NK-92 treated with Interleukin-12 subunit alpha and Interleukin-12 subunit beta, amount 100 ng/mL, for 24 hours (cell line): ENCODE data around the gene PACRG.

Source experiments
- DNase-seq: peaks from one replicate; lab custom pipeline; 2025; lab: John Stamatoyannopoulos, UW

PACRG gene

DNA sequence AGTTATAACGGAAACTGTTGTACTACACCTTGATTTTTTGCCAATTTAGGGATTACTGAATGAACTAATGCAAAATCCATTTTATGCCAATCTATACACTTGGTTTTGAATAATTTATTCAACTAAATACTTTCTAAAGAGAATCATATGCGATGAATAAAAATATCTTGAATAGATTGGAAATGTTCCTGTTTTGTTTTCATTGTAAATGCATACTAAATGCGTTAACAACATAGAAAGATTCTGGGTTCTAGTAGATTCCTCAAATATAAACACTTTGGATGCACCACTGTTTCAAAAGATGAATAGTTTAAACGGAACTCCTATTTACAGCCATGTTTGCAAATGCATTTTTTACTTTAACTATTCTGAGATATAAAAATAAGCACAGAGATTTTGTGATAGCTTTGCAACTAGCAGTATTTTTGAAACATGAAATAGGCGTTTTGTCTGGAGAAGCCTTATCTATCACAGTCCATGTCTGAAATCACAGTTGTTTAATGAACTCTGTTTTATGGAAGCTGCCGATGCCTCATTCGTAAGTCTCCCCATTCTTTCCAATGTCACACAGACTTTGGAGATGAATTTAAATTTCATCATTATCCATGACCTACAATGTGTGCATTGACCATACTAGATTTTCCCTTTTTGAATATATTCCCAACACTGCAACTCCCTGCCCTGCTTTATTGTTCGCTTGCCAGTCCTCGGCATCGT, 409.1 kb downstream of the PACRG start:
- DNase-seq: no peak

DNA sequence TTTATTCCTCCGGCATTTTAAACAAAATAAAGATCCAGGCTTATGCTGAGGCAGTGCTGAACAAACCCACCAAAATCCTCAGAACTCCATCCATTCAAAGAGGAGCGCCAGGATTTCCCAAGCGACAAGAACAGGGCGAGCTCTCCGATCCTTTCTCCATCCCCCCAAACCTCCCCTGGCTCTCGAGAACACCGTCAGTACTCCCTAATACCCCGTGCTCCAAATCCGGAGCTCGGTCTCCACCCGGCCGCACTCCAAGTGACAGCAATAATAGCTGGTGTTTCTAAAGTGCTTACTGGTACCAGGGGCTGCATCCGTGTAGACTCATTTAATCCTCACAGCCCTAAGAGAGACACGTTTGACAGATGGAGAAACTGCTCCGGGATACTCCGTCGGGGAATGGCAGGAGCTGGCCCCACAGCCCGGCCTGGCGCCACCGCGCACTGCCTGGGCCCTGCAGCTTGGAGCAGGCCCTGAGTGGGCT, 409.7 kb downstream of the PACRG start:
- DNase-seq: no peak

DNA sequence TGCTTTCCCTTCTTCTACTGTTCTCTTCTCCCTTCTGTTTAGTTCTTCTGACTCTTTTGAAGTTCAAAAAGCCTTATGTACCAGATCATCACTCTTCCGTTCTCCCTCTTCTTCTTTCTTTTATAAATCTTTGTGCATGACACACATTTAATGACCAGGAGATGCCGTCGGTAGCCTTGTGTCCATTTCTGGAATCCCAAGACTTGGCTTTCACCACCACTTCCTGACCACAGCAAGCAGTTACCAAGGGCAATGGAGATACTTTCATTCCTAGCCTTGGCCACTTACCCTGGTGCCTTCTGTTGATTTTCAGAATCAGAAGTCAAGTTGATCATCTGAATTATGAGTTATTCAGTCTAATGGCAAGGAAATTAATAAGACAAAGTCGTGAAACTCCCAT, 418.3 kb downstream of the PACRG start:
- no peak for DNase-seq

- no peak for DNase-seq
Observed at GRCh38 chr6:163147994-163148393, 420.2 kb downstream of the PACRG start.

GRCh38 chr6:163148451-163149278, 420.9 kb downstream of the PACRG start:
- no peak for DNase-seq

DNA sequence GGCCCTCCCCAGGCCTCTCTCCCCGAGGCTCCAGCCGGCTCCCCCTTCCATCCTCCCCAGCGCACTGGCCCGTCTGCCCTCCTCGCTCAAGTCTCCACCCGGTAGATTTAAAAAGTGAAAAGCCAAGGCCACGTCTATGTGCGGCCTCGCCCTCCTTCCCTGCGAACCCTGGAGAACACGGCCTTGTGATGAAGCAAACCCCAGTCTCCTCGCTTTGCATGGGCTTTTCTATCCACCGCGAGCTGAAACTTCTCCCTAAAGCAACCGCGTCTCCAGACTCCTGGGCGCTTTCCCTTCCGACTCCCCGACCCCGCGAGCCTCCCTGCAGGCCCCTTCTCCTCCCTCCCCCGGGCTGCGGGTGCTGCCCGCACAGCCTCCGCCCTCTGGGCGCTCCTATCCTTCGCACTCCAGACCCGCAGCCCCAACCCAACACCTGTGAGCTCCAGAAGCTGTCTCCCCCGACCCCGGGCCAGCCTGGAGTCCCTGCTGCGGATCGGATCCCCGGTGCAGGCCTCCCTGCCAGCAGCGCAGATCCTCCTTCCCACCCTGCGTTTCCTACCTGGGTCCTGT, 421.6 kb downstream of the PACRG start:
- no peak for DNase-seq

GRCh38 chr6:163151212-163151611, 423.4 kb downstream of the PACRG start:
- no peak for DNase-seq

- DNase-seq: no peak
Observed at GRCh38 chr6:163152701-163153100, 424.9 kb downstream of the PACRG start.

- no peak for DNase-seq
Observed at GRCh38 chr6:163159110-163159509, 431.3 kb downstream of the PACRG start.

DNA sequence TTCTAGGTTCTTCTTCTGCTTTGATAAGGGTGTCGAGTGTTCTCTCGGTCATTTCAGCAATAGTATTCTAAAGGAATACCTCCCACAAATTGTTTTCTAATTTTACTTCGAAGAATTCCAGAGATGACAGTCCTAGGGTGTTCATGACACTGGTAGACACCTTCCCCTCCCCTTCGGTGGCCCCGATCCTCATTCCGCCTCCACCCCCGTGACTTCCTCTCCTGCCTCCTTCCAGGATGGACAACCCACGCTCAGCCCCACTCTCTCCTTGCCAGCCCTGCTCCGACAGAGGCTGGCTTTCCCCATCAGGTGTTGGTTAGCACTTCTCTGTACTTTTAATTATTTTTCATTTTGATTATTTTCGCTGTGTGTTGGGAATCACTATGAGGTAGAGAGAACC, 431.9 kb downstream of the PACRG start:
- no peak for DNase-seq

DNA sequence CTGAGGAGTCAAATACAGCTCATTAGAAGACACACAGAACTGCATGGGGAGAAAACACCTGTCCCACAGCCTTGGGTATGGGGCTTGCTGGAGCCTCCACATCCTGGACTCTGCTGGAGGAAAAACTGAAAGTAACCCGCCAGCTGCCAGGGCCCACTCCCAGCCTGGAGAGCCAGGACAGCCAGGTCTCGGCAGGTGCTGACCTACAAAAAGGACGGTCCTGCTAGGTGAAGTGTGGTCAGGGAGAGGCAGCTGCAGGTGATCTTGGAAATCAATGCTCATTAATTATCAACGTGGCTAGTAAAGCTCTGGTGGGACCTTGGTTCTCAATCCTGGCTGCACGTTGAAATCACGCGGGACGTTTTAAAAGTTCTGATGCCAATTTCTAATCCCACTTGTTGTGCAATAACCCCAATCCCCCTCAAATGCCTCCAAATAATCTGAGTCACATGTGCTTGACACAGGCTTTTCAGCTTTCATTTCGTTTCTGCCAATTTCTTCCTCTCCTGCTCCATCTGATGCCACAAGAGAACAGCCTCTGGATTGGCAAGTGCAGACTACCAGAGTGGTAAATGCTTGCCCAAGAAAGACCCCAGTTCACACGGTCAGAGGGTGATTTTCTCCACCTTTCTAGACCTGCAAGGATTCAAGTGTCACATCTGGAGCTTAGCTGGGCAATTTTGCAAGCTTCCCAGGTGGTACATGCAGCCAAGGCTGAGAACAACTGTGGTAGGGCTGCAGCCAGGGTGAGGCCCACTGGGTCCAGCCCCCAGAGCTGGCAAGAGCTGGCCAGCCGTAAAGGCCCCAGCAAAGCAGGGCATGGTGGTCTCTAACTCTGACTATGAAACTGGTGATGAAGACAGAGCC, 434.5 kb downstream of the PACRG start:
- DNase-seq: no peak

DNA sequence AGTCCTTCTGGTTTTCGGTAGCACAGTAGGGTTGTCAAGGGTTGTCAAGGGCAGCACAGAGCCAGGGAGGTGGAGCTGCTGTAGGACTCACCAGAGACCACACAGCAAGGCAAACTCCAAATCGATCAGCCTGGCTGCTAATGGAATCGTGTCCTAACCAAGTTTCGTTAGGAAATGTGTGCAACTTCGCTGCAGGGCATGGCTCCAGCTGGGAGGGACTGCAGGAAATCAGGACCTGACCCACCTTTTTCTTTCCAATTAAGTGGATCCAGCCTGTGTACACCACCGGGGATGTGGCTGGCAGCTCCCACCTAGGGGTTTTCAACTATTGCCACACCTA, 435.1 kb downstream of the PACRG start:
- DNase-seq: no peak

DNA sequence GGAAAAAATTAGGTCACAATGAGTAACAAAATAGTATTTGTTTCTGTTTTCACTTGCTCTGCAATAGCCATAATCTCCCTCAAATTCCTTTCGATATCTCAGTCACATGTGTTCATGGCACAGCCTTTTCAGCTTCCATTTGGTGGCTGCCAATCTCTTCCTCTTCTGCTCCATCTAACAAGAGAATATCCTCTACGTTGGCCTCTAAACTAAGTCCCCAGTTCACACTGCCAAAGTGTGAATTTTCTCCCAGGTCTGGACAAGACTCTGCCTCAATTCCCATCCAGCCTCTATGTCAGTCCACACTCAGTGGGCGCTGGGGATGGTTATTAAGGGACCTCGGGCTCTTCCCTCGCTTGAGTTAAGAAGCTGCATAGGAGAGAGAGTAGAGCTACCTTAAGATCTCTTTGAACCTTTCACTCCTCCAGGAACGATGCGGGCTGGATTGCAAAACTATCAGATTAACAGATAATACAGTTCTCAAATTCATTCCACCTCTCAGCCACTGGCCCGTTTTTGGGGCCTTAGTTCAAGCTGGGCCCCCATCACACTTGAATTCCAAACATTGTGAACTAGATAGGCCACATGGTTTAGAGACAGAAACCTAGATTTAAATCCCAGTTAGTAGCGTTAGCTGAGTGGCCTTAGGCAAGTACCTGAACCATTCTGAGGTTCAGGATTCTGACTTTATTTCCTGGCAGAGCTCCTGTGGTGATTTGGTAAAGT, 436.6 kb downstream of the PACRG start:
- no peak for DNase-seq

- DNase-seq: no peak
Observed at GRCh38 chr6:163165155-163165910, 437.6 kb downstream of the PACRG start.

GRCh38 chr6:163165922-163166321, 438.1 kb downstream of the PACRG start:
- no peak for DNase-seq

- no peak for DNase-seq
Observed at GRCh38 chr6:163166507-163166906, 438.7 kb downstream of the PACRG start.

DNA sequence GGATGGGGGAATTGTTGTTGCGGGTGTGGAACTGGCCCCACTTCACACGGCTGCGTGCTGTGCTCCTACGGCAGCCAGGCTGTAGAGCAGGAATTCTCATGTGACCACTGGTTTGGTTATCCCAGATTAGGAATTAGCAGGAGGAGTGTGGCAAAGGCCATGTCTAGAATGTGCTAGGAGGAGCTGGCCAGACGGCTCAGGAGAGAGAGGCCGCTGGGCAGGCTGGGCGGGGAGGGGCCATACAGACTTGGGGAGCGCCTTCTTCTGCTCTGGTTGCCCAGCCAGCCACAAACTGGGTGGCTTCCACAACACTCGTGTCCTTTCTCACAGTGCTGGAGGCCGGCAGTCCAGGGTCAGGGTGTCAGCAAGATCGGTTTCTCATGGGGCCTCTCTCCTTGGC, 441.7 kb downstream of the PACRG start:
- DNase-seq: no peak

DNA sequence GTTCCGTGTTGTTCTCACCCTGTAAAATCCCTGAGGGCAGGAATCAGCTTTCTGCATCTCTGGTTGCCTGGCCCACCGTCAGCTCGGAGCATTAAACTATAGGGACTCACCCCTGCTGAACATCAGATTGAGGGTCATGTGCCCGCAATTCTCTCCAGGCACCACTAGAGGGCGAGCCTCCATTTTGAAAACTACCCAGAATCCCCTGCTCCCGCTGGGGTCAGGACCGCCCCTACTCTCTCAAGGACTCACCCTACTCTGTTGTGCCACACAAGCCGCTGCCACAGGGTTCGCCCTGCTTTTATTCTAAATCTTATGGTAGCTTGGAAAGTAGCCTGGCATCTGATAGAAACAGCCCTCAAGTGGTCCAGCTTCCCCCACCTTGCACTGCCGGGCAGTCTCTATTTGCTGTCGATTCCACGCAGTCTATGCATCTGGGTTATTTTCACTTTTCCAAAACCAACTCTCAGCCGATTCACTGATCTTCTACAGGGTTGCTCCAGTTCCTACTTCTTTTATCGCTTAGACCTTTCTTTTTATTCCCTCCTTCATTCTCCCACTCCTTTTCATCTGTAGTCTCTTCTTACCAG, 442.6 kb downstream of the PACRG start:
- no peak for DNase-seq

GRCh38 chr6:163173741-163174140, 446.0 kb downstream of the PACRG start:
- DNase-seq: no peak

GRCh38 chr6:163175301-163175700, 447.5 kb downstream of the PACRG start:
- DNase-seq: no peak
